SH-SY5Y (cell line): Measurements from ENCODE around the gene CLHC1.
A peak's percentile ranks its signal among the peaks of the same experiment; 100 is the strongest.

Experiments used
- GATA2 ChIP-seq: IDR thresholded peaks from 2 replicates; pipeline ENCODE4 v1.6.1; 2011; ENCODE audit warnings: mild to moderate bottlenecking, low read depth, low read length
- GATA3 ChIP-seq: IDR thresholded peaks from 2 replicates; pipeline ENCODE4 v1.6.1; 2011; ENCODE audit warnings: low read depth, mild to moderate bottlenecking, low read length, moderate library complexity

CLHC1 gene

DNA sequence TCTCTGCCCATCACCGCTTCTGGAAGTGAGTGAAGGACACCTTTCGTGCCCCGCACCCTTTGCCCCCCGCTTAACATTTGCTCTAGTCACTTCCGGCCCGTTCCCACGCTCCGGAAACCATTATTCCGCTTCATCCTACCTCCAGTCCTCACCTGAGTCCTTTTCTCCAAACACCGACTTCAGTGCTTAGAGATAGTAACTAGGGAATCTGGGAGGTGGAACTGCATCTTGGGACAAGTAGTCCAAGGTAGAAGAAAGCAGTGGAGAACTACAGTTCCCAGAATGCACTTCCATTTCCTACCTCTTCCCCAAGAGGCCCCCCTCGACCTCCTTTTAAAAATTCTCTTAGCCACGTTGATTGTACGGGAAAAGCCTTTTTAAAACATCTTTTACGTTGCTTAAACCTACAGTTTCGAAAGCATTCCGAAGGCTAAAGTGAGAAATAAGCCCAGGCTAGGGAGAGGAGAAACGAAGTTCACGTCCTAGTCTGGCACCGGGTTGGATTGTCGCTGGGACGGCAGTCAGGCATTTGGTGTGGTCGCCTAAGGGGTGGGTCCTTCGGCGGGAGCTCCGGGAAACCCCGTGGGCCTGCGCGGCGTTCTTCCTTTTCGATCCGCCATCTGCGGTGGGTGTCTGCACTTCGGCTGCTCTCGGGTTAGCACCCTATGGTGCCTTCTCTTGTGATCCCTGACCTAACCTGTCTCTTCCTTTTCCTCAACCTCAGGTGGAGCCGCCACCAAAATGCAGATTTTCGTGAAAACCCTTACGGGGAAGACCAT lies at the start of gene CLHC1, which contains the start of gene RPS27A:
Gene CLHC1, minus strand, starts transcription at position 210 of the 779 bp plus-strand sequence. CDS start 9,882 bp downstream, outside the sequence.
Gene RPS27A, plus strand, starts transcription at position 605 of the 779 bp plus-strand sequence. Its CDS starts 137 bp downstream, at position 742.
- TF ChIP-seq GATA3 (no peak), GATA2 (peak; percentile 74)

DNA sequence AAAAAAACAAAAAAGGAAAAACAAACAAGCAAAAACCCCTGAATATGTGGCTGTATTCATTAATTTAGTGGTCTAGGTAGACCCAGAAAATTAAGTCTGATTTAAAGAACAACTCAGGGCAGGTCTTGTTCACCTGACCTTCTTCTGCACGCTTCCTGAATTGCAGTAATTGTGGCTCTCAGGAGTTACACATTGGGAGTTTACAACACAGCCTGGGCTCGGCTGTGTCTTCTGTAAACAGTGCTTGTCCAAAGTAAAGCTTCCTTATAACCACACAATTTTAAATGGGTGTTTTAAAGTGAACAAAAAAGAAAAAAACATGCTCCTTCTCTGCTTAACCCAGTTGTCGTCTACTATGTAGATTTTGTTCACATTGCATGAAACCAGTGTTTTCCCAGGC lies 45.2 kb upstream of the CLHC1 start:
- TF ChIP-seq GATA2 (no peak), GATA3 (no peak)

GRCh38 chr2:55269645-55269990 lies 37.5 kb upstream of the CLHC1 start:
- TF ChIP-seq GATA2 (no peak), GATA3 (no peak)

DNA sequence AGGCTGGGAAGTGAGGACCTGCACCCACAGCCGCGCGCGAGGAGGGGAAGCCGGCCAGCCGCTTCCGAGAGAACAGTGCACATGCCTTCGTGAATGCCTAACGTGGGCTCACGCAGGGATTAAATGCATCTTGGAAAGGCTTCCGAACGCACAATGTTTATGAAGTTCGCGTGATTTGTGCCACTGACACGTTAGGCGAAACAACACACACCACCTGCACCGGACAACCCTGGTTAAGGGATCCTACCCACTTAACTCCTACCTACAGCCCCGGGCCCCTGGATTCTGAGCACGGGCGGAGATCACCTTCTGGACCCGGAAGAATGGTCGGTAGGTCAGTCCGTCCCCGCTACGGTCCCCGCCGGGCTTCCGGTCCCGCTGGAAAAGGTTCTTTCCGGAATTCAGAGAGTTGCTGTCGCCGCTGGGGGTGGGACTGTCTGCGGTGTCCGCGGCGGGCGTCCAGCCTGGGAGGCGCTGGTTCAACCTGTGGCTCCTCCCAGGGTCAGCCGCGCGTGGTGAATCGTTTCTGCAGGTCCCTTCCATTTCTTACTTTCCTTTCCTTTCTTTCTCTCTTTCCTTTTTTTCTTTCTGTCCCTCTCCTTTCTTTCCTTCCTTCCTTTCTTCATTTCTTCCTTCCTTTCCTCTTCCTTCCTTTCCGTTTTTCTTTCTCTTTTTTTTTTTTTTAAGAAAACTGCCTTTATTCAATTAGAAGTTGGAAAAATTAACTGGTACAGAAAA lies 37.0 kb upstream of the CLHC1 start, which contains the start of gene MTIF2:
Gene MTIF2, minus strand, starts transcription at position 325 of the 738 bp plus-strand sequence. CDS start 5,373 bp downstream, outside the sequence.
- no peak for TF ChIP-seq GATA2
- no peak for TF ChIP-seq GATA3

DNA sequence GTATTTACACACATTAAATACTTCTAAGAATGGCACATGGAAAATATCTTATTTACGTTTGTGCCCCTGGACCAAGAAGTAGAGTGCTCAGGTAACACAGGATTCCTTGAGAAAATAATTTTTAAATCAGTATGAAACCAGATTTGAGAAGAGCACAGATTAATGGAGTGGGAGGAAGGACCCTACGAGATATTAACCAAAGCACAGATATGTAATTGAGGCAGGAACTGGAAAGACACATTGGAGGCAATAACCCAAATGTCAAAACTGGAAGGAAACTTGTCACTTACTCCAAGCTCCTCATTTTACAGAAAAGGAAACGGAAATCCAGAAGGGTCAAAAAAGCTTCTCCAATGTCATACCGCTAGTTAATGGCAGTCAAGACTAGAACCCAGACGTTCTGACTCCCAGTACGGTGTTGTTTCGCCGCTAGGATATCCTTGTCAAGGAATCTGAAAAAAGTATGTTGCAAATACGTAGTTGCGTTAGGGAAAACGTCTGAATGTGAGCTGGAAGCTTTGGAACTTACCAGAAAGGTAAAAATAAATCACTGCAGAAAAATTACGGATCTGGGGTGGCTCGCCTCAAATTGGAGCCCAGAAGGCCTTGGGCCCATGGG lies 36.3 kb upstream of the CLHC1 start:
- TF ChIP-seq GATA2 (no peak), GATA3 (no peak)

DNA sequence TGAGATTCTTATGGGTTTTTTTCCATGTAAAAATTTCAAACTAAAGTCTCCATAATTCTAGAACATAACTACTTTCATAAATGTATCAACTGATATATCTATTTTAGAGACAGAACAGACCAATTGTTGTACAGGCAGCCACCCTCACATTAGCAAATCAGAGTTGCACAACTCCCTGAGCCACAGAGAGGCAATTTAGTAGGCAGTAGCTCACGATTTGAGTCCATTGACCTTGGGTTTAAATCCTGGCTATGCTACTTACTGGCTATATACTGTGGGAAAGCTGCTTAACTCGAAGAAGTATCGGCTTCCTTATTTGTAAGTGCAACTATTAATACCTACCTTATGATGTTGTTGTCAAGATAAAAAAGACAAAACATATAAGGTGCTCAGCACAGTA lies 20.7 kb upstream of the CLHC1 start:
- TF ChIP-seq GATA3 = no peak
- no peak for TF ChIP-seq GATA2

- TF ChIP-seq GATA3 = no peak
- no peak for TF ChIP-seq GATA2
These were observed 14.9 kb upstream of the CLHC1 start for GRCh38 chr2:55247025-55247424.

- TF ChIP-seq GATA2 (no peak), GATA3 (no peak)
These were observed 13.3 kb upstream of the CLHC1 start for GRCh38 chr2:55245411-55245810.

- no peak for TF ChIP-seq GATA3
These were observed 10.5 kb upstream of the CLHC1 start for GRCh38 chr2:55242617-55243016.

DNA sequence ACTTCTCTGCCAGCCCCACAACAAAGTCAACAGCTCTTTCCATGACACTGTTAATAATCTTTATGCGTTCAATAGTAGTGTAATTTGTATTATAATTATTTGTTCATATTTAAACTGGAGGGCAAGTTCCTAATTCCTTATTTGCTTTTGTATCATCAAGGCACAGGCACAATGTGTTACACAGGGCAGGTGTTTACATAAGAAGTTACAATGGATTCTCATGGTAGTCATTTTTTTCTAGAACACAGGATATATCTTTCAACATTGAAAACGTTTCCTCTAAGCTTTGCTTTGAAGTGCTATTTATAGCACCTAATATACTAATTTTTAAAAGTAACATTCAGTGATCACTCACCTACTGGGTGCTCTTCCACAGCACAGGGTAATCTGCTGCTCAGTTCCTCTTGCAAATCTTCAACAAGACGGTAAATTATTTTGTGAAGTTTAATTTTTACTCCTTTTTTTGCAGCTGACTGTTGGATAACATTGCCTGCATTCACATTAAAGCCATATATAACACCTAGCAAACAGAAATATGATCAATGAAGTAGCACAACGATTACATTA lies 7.6 kb upstream of the CLHC1 start:
- TF ChIP-seq GATA3 (no peak), GATA2 (no peak)

DNA sequence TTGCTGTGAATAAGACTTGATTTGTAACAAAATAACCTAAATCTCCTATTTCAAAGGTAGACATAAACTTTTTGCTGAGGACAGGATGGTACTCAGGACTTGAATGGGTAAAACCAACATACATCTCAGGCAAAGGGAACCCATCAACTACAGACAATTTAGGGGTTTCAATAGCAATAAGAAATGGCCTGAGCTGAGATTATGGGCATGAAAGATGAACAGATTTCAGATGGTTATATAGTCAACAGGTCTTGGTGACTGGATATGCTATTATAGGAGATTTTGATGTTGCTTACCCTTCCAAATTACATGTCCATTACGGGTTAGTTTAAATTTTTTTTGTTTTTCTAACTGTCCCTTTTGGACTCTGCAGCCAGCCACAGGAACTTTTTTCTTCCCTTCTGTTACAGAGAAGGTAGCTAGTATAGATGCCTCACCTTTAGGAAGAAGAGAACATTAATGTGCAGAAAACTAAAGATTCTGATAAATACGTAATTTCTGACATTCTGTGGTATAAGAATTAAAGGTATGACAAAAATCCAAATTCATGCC lies 5.0 kb upstream of the CLHC1 start:
- no peak for TF ChIP-seq GATA2
- TF ChIP-seq GATA3 = no peak

DNA sequence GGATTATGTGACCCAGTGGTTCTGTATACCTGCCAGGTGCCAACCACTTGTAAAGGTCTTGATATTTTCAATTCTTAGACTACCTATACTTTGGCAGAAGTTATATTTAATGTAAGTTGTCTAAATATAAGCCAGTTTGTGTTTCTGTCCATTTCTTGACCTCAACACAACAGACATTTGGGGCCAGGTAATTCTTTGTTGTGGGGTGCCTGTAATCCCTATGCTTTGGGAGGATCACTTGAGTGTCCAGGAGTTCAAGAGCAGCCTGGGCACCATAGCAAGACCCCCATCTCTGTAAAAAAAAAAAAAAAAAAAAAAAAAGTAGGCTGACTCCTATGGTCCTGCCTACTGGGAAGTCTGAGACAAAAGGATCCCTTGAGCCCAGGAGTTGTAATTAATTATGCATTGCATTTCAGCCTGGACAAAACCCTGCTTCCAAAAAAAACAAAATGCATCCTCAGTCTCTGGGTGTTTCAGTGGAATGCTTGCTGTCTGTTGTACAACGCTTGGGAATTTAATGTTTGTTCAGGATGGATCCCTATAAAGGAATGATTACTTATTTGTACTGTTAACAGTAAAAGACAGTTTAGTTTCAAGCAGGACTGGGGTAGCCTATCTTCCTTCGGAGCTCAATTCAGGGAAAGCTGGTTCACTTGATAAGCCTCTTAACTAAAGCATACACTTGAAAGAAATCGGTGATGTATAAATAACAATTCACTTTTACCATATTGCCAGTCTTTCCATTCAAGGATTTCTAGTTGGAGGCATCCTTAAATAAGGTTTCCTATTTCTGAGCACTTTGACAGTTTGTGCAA lies 3.8 kb upstream of the CLHC1 start:
- TF ChIP-seq GATA3 (no peak), GATA2 (no peak)

- TF ChIP-seq GATA2 (no peak), GATA3 (no peak)
These were observed 1.5 kb upstream of the CLHC1 start for GRCh38 chr2:55233658-55233940.
